GM23248 (cell line): ENCODE measurements around the gene ZBED1. TPM values are rescaled to one million over a fixed set of nuclear protein-coding genes. Genes with fewer than 3 reads are reported as not detected.

Experiments
- DNase-seq: peaks from one replicate; pipeline ENCODE4 v3.0.0-alpha.2; 2015
- H2AFZ ChIP-seq: fragments of 200-600 bp; sonication (generic); 2 replicates; pipeline ENCODE4 v1.6.1; 2016; ENCODE audit warnings: antibody characterized with exemption
- H3F3A ChIP-seq: fragments of 200-600 bp; sonication (generic); 2 replicates; pipeline ENCODE4 v1.6.1; 2016; ENCODE audit warnings: mild to moderate bottlenecking, antibody characterized with exemption, mixed run types; ENCODE audit not compliant: insufficient read depth
- H3K27ac ChIP-seq: fragments of 200-600 bp; sonication (generic); 2 replicates; pipeline ENCODE4 v1.5.1; 2016; ENCODE audit warnings: mild to moderate bottlenecking
- H3K27me3 ChIP-seq: fragments of 200-600 bp; sonication (generic); replicated peaks from 2 replicates; pipeline ENCODE4 v1.6.1; 2016; ENCODE audit warnings: mild to moderate bottlenecking; ENCODE audit not compliant: insufficient read depth
- H3K36me3 ChIP-seq: fragments of 200-600 bp; sonication (generic); 2 replicates; pipeline ENCODE4 v1.6.1; 2016; ENCODE audit warnings: low read depth, mild to moderate bottlenecking
- H3K4me1 ChIP-seq: fragments of 200-600 bp; sonication (generic); 2 replicates; pipeline ENCODE4 v1.6.1; 2016; ENCODE audit warnings: mild to moderate bottlenecking; ENCODE audit not compliant: insufficient read depth
- H3K4me2 ChIP-seq: fragments of 200-600 bp; sonication (generic); one replicate; pipeline ENCODE4 v1.6.1; 2016; ENCODE audit warnings: mild to moderate bottlenecking; ENCODE audit not compliant: unreplicated experiment
- H3K4me3 ChIP-seq: fragments of 200-600 bp; sonication (generic); 2 replicates; pipeline ENCODE4 v1.5.1; 2016; ENCODE audit warnings: mild to moderate bottlenecking
- H3K79me2 ChIP-seq: fragments of 200-600 bp; sonication (generic); 2 replicates; pipeline ENCODE4 v1.6.1; 2016; ENCODE audit warnings: mild to moderate bottlenecking; ENCODE audit not compliant: insufficient read depth
- H3K9ac ChIP-seq: fragments of 200-600 bp; sonication (generic); 2 replicates; pipeline ENCODE4 v1.6.1; 2016; ENCODE audit warnings: mild to moderate bottlenecking
- H3K9me2 ChIP-seq: fragments of 200-600 bp; sonication (generic); 2 replicates; pipeline ENCODE4 v1.6.1; 2016; ENCODE audit warnings: mixed run types, mild to moderate bottlenecking, moderate library complexity; ENCODE audit not compliant: insufficient read depth
- H3K9me3 ChIP-seq: fragments of 200-600 bp; sonication (generic); one replicate; pipeline ENCODE4 v1.6.1; 2017; ENCODE audit warnings: low read depth
- H4K20me1 ChIP-seq: fragments of 200-600 bp; sonication (generic); 2 replicates; pipeline ENCODE4 v1.6.0; 2016; ENCODE audit not compliant: insufficient read depth
- EZH2 ChIP-seq: fragments of 200-600 bp; sonication (generic); IDR thresholded peaks from 2 replicates; pipeline ENCODE4 v1.6.1; 2018; ENCODE audit warnings: antibody characterized with exemption, mild to moderate bottlenecking; ENCODE audit not compliant: insufficient read depth, poor library complexity, severe bottlenecking
- EZH2phosphoT487 ChIP-seq: fragments of 200-600 bp; sonication (generic); IDR thresholded peaks from 2 replicates; pipeline ENCODE4 v1.6.1; 2018; ENCODE audit warnings: antibody characterized with exemption, moderate library complexity, mild to moderate bottlenecking, low read depth; ENCODE audit not compliant: insufficient read depth
- WGBS, 2 experiments: methylation state at CpG; one replicate each; pipeline ENCODE4 v1.1.6; 2015 to 2017; ENCODE audit warnings: low lambda C conversion rate in 2 of 2, low coverage in 1 of 2; ENCODE audit errors: missing lambda C conversion rate in 2 of 2; 5-methylcytosine and 5-hydroxymethylcytosine counted together
- in situ Hi-C: fragments of 300-500 bp; cut with MboI; formaldehyde crosslinking; loops from 2 replicates; pipeline ENCODE4 v1.15.0; 2020
- polyA plus RNA-seq: library from polyadenylated mRNA; unstranded; fragments of >200 nt; fragmentation: Nextera tagmentation; extraction: Ambion mirVana; gene quantifications from 2 replicates; pipeline ENCODE4 v1.2.1, GENCODE V29; 2016
- total RNA-seq: library from RNA; depleted of rRNA; stranded (reverse); fragments of >200 nt; shearing (Covaris generic); gene quantifications from 2 replicates; pipeline ENCODE4 v1.2.3, GENCODE V29; 2014

Gene ZBED1
- total and polyA plus RNA-seq, 2 experiments from 2014 or later: 20.7 to 31.1 TPM

- 25% methylated on average over 11 of the region's 11 CpGs for WGBS, 2 experiments
- Histone ChIP-seq H3K79me2 (peaks cover 68% of the 10 kb centered on the region), H3K36me3 (no peaks in the 10 kb centered on the region), H3K4me3 (peak overlapping the region; percentile 91), H3K27me3 (no peaks in the 10 kb centered on the region), H2AFZ (peak overlapping the region; percentile 67), H3K27ac (peak overlapping the region; percentile 75), H3K4me2 (peak overlapping the region; percentile 82), H3K9me2 (no peaks in the 10 kb centered on the region), H3K9me3 (no peaks in the 10 kb centered on the region), H3F3A (peaks cover 22% of the 10 kb centered on the region), H4K20me1 (no peaks in the 10 kb centered on the region), H3K4me1 (peaks cover 25% of the 10 kb centered on the region), H3K9ac (peak overlapping the region; percentile 96)
- no peak for TF ChIP-seq EZH2phosphoT487
- TF ChIP-seq EZH2: no peak
- in situ Hi-C loops: no loop called here
- DNase-seq: peak; percentile 55
These were observed 2.6 kb downstream of the ZBED1 start for GRCh38 chrX:2497961-2498780.

- Histone ChIP-seq H3K4me1 (peaks cover 25% of the 10 kb centered on the region), H3K9me3 (no peaks in the 10 kb centered on the region), H3K9me2 (no peaks in the 10 kb centered on the region), H3K79me2 (peaks cover 89% of the 10 kb centered on the region), H3K27ac (no peak overlapping the region), H4K20me1 (no peaks in the 10 kb centered on the region), H3F3A (peaks cover 22% of the 10 kb centered on the region), H3K27me3 (no peaks in the 10 kb centered on the region), H2AFZ (no peak overlapping the region), H3K36me3 (no peaks in the 10 kb centered on the region), H3K9ac (no peak overlapping the region), H3K4me2 (no peak overlapping the region), H3K4me3 (no peak overlapping the region)
- TF ChIP-seq EZH2phosphoT487: no peak
- TF ChIP-seq EZH2: no peak
- in situ Hi-C loops: no loop called here
- DNase-seq: no peak
- WGBS, 2 experiments: 84 to 85% methylated on average over 14 of the region's 14 CpGs
These were observed 5.2 kb downstream of the ZBED1 start for GRCh38 chrX:2495595-2495994.

GRCh38 chrX:2492531-2493218 lies 8.1 kb downstream of the ZBED1 start:
- H4K20me1 ChIP-seq: no peaks in the 10 kb centered on the region
- H3K9me3 ChIP-seq: no peaks in the 10 kb centered on the region
- peaks cover 6% of the 10 kb centered on the region for H3K4me1 ChIP-seq
- DNase-seq: no peak
- in situ Hi-C loops: no loop called here
- H3K27me3 ChIP-seq: no peaks in the 10 kb centered on the region
- H3K4me3 ChIP-seq: no peak overlapping the region
- peaks cover 2% of the 10 kb centered on the region; the same call in 1 of the 2 replicates for H3F3A ChIP-seq
- H3K36me3 ChIP-seq: no peaks in the 10 kb centered on the region
- no peaks in the 10 kb centered on the region for H3K9me2 ChIP-seq
- no peak overlapping the region for H3K9ac ChIP-seq
- peaks cover 74% of the 10 kb centered on the region for H3K79me2 ChIP-seq
- TF ChIP-seq EZH2 (no peak), EZH2phosphoT487 (no peak)
- 59 to 60% methylated on average over 22 of the region's 22 CpGs for WGBS, 2 experiments
- no peak overlapping the region for H3K27ac ChIP-seq
- H3K4me2 ChIP-seq: no peak overlapping the region
- no peak overlapping the region for H2AFZ ChIP-seq

GRCh38 chrX:2490634-2491033 lies 10.1 kb downstream of the ZBED1 start:
- Histone ChIP-seq H3K9ac (no peak overlapping the region), H2AFZ (no peak overlapping the region), H4K20me1 (no peaks in the 10 kb centered on the region), H3K4me1 (no peaks in the 10 kb centered on the region), H3K27me3 (no peaks in the 10 kb centered on the region), H3K9me2 (no peaks in the 10 kb centered on the region), H3K36me3 (no peaks in the 10 kb centered on the region), H3K9me3 (no peaks in the 10 kb centered on the region), H3F3A (peaks cover 12% of the 10 kb centered on the region), H3K27ac (no peak overlapping the region), H3K4me2 (no peak overlapping the region), H3K4me3 (no peak overlapping the region), H3K79me2 (peaks cover 60% of the 10 kb centered on the region)
- DNase-seq: no peak
- in situ Hi-C loops: no loop called here
- 97 to 98% methylated on average over 18 to 22 of the region's 22 CpGs for WGBS, 2 experiments
- TF ChIP-seq EZH2phosphoT487: no peak
- TF ChIP-seq EZH2: no peak
